Left kidney (tissue), 2 donors: Measurements from ENCODE around the gene HIPK3. TPM values are rescaled to one million over a fixed set of nuclear protein-coding genes. Genes with fewer than 3 reads are reported as not detected.
"Not testable (repeated sequence)": the region's sequence is repeated elsewhere in the genome, so short reads cannot be mapped to it uniquely, and the experiment has no call there.

ENCODE experiments used
- DNase-seq: peaks from one replicate; pipeline ENCODE4 v3.0.0-alpha.2; 2013
- polyA plus RNA-seq: library from polyadenylated mRNA; unstranded; fragments of 120-200 nt; gene quantifications from one replicate; pipeline ENCODE4 v1.2.1, GENCODE V29; 2013; ENCODE audit not compliant: insufficient read length

Gene HIPK3
- polyA plus RNA-seq, 1 donor: 53.6 TPM

DNA sequence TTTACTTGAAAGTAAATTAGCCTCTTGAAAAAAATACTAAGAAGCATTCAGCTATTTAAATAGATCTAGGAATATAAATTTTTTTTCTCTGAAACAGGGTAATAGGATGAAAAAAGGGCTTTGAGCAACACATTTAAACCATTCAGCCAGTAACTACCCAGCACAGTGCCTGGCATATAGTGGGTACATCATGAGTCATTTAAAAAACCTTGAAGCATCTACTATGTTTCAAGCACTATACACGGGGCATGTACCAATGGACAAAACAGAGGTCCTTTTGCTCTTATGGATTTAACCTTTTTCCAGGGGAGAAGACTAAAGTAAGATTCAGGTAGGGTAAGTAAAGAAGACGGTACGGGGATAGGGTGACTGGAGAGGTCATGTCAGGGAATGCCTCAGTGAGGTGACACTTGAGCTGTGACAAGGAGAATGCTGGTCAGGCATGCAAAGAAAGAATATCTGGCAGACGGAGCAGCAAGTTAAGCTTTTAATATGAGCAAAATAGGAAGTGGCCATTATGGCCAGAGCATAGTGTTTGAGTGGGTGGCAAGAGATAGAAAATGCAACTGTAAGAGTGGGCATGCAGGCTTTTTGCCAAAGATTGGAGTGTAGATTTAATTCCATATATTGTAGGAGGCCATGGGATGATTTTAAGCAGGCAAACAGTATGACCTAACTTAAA lies 101.1 kb downstream of the HIPK3 start:
- no peak for DNase-seq

DNA sequence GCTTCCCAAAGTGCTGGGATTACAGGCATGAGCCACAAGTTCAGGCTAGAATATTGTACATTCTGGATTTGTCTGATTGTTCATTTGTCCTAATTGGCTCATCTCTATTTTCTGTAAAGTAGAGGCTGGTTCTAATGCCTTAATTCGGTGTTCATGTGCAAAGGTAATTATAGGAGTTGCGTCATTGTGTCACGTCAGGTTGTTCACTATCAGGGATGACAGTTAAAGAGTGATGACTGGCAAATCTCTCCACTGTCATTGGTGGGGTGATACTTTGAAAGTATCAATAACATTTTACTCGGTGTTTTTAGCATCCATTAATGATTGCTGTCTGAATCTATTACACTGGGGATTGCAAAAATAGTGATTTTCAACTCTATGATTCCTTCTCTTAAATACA lies 103.5 kb downstream of the HIPK3 start:
- no peak for DNase-seq

DNA sequence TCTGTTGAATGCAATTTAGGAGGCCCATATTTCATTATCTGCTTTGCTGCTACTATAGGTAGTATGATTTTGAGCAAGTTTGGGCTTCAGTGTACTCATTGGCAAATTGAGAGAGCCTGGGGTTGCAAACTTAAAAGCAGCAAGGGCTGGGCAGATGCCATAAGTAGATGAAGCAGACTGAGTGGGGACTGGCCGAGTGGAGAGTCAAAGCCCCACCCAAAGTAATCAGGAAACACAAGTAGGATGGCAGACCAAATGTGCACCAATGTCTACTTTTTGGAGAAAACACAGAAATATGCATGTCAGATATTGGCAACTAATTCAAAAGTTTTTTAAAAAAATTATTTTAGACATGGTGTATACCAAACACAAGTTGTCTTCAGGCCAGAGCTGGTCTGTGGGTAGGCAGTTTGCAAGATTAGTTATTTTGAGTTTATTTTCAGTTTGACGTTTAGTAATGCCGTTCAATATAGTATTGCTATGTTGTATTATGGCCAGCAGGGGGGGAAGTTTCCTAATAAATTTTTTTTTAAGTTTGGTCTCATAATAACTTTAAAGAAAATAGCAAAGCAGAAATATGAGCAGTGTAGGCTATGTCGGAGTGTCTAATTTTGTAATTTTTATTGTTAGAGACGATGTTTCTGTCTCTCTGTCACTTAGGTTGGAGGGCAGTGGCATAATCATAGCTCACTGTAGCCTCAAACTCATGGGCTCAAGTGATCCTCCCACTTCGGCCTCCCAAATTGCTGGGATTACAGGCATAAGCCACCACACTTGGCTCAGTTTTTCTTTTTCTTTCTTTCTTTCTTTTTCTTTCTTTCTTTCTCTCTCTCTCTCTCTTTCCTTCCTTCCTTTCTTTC lies 105.1 kb downstream of the HIPK3 start:
- peak; percentile 53 for DNase-seq

DNA sequence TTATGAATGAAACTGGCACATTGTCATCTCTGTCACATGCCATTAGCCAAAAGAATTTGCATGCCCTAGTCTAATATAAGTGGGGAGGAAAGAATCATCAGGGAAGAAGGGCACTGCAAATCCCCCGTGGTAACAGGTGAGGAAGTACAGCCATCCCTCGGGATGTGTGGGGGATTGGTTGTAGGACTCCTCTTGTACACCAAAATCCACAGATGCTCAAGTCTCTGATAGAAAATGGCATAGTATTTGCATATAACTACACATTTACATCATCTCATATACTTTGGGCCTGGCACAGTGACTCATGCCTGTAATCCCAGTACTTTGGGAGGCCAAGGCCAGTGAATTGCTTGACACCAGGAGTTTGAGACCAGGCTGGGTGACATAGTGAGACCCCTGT lies 109.7 kb downstream of the HIPK3 start:
- DNase-seq: no peak

DNA sequence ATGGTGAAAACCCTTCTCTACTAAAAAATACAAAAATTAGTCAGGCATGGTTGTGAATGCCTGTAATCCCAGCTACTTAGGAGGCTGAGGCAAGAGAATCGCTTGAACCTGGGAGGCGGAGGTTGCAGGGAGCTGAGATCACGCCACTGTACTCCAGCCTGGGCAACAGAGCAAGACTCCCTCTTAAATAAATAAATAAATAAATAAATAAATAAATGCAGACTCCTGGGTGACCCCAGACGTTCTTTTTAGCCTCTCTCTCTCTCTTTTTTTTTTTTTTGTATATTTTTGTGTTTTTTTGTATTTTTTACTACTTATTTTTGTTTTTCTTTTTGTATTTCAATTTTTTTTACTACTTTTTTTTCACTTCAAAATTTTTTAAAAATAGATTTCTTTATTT lies 111.3 kb downstream of the HIPK3 start:
- not testable (repeated sequence) for DNase-seq

DNA sequence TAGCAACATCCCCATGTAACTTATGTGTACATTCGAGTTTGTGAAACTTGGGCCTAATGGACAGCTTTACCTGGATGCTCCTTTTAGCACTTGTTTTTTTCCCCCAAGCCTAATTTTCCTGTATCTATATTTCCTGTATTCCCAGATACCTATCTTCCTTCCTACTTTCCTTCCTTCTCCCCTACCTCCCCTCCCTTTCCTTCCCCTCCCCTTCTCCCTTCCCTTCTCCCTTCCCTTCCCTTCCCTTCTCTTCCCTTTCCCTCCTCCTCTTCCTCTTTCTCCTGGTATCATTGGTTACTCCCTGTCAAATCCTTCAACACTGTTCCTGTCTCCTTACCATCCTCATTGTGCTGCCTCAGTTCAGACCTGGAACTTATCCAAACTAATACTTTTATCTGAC lies 111.8 kb downstream of the HIPK3 start:
- DNase-seq: no peak

DNA sequence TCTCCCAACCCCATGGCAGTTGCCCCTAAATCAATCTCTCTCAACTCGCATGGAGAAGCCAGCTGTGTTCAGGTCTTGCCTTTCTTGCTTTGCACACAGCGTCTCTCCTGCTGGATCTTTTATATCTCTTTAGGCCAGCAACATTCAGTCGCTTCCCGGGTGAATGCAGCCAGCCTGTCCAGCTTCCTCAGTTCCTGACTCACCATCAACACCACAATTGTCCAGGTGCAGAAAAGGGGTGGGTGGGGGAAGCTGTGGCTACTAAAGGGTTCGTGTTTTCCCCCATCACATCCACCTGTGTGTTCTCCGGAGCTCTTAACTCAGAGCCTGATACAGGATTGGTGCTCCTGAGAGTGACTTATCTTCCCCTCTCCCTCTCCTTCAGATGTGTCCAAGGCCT lies 116.5 kb downstream of the HIPK3 start:
- DNase-seq: no peak

DNA sequence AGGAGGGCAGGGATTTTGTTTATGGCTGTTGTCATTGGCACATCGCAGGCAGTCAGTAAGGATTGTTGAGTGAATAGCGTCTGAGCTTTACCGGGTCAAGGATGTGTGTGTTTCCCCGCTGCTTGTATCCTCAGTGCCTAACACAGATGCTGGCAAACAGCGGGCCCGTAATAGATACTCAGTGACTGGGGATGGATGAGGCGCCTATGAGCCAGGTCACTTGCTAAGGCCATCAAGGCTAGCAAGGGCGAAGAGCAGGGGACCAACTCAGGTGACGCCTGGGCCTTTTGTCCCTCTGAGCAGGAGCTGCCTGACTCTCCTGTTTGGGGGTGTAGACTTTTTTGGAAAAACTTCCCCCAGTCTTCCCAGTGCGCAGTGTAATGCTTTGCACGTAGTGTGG lies 118.1 kb downstream of the HIPK3 start:
- no peak for DNase-seq

DNA sequence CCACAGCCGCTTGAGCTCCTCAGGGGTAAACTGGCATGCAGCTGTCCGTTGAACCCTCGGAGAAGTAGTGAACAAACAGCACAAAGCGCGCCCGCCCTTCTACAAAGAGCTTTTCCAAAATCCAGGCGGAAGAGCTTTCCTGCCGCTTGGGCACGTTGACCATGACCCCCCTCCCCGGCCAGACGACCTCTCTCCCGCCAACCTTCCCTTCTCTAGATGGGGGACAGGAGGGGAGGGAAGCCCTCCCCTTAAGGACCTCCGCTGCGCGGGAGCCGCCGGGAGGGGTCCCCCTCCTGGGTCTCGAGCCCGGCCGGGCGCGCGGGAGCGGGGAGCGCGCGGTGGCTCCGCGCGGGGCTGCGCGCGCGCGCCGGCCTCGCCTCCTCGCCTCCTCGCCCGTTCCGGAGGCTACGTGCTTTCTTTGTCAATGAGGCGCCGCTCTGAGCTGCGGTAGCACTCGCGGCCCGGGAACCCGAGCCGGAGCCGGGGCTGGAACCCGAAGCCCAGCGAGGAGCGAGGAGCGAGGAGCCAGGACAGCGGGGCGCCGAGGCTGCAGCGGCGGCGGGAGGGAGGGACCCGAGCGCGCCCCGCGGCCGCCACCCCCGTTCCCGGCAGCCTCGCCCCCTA lies 118.6 kb downstream of the HIPK3 start, which contains the start of gene KIAA1549L:
Gene KIAA1549L, plus strand, starts transcription at position 421 of the 624 bp plus-strand sequence.
- peak; percentile 30 for DNase-seq

DNA sequence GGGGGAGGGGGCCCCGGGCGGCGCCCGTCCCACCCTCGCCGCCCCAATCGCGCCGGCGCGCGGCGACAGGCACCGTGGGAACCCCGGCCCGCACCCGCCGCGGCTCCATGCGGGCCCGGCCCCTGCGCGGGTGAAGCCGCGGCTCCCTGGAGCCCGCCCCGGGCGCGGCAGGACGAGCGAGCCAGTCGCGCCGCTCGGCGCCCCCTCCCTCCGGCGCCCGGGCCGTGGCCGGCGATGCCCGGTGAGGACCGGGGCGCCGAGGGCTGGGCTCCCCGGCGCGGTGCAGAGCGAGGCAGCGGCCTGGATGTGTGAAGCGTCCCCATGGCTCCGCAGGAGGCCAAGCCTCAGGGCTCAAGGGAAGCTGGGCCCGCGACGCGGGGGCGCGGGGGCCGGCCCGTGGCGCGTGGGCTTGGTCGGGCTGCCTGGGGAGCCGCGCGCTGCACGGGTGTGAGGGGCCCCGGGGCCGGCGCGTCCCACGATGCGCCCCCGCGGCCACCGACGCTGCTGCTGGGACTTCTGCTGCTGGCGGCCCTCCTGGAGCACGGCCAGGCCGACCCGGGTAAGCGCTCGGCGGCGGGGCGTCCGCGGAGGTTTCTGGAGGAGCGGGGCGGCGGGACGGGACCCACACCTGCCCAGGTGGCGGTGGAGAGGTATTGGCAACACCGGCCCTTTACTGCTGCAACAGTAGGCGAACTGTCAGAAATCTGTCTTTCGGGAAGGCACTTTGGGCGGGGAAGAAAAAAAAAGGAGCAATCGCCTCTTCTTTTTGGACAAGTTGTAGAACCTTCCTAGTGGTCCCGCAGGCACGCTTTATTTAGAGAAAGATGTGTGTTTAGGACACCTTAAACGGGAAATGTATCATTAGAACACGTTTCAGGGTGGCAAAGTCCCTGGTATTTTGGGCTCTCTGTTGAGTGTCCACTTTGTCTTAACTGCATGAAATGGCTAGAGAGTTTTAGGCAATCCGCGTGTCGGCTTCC lies 119.4 kb downstream of the HIPK3 start:
- peak; percentile 13 for DNase-seq

DNA sequence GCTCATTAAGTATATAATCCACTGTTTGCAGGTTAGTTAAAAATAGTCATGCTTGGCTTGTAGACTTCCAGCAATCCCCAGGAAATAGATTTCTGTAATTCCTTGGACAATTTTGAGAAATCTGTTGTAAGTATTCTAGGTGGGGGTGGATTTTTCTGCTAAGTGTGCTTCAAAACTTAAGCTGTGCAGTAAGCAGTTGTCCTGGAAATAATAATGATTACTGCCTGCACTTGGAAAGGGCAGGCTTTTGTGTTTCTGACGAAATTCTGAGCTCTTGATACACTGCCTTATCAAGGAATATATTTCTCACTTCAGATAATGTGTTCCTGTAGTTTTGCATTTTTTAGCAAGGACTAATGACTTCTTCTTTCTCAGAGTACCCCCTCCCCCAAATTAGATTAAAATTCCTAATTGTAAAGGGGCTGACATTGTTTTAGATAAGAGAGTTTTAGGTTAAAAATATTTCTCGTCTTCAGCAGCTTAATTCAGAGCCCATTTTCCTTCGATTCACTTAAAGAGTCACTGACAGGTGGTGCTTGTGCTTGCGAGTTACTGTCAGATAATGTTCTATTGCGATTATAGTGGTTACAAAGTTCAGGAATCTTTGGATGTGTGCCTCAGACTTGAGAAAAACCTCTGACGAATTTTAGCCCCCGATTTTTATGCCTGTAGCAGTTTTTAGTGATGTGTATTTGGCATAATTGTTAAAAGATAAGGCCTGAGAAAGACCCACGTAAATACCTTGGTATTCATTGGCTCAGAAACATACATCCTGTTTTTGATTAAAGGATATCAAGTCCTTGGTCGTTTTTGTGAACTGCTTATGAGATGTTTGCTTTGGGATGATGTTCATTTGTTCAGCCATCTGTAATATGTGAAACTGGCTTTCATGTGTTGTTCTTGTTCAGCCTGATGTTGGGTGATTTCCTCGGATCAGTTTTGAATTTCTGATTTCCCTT lies 120.5 kb downstream of the HIPK3 start:
- DNase-seq: no peak

DNA sequence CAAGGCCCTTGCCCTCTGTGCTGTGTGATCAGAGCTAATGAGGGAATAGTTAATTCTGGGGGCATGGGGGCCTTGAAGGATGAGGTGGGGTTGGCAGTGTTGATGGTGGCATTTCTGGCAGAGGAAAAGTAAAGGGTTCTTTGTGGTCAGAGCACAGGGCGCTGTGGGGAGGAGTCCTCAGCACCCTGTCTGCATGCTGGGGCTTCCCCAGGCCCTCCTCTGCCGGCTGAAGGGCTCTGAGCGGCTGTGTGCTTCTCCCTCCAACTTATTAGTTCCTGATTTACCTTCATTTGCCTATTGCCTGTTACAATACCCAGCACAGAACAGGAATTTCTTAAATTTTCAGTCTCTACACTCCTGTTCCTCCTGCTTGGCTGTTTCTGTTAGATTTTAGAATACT lies 122.8 kb downstream of the HIPK3 start:
- DNase-seq: no peak

DNA sequence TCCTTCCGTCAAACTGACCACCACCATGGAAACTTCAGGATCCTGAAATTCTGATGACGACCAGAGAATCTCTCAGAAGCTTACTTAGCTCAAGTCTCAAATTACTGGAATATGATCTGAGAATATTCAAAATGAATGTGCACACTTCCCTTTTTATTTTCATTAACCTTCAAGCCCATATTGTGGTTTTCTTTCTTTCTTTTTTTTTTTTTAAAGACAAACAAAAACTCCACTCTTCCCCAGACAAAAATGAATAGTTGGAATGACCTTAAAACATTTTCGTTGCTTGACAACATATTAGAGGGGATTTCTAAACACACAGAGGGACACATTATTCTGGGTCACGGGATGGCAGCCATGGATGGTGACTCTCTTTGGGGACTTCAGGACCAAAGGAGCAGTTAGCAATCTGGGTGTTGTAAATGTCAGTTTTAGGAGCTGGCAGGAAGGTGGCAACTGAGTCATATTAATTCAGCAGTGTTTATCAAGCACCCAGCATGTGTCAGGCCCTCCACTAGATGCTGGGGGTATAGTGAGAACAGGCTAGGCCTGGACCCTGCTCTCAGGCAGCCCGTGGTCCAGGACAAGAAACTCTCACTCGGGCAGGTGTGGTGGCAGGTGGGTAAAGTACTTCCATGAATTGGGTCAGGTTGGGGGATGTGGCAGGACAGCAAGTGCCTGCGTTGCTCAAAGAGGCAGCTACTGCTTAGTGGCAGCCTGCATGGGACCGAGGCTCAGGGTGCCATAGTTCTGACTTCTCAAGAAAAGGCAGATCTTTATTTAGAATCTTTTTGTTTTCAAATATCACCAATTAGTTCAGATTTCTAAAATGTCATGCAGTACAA lies 126.1 kb downstream of the HIPK3 start:
- no peak for DNase-seq

DNA sequence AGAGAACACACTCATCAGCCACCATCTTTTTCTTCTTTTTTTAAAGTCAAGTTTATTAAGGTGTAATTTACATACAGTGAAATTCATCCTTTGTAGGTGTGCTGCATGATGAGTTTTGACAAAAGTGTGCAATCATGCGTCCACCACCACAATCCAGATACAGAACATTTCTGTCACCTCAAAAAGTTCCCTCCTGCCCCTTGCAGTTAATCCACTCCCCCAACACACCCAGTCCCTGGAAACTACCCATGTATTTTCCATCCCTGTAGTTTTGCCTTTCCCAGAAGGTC lies 126.7 kb downstream of the HIPK3 start:
- DNase-seq: no peak

DNA sequence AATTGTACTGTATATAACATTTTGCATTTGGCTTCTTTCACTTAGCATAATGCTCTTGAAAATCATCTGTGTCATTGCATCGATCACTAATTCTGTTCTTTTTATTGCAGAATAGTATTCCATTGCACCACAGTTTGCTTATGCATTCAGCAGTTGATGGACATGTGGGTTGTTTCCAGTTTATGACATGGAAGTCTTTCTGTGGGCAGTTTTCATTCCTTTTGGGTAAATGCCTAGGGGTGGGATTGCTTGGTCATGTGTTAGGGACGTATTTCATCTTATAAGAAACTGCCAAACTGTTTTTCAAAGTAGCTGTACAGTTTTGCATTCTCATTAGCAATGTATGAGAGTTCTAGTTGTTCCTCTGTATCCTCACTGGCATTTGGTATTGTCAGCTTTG lies 127.0 kb downstream of the HIPK3 start:
- no peak for DNase-seq

DNA sequence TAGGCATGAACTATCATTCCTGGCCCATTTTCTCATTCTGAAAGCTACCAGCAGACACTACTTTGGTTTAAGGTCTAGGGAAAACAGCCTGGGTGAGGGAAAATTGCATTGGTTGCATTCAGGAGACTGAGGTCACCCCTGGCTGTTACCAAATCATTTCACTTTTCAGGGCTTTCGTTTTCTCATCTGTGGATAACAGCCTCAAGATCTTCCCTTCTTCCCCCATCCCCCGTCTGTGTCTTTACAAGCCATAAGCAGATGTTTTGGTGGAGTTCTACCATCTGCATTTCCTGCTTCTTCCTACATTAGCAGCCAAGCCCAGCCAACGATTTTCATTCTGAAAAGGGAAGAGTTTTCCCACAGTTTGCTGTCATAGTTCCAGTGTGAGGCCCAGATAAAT lies 130.4 kb downstream of the HIPK3 start:
- no peak for DNase-seq

DNA sequence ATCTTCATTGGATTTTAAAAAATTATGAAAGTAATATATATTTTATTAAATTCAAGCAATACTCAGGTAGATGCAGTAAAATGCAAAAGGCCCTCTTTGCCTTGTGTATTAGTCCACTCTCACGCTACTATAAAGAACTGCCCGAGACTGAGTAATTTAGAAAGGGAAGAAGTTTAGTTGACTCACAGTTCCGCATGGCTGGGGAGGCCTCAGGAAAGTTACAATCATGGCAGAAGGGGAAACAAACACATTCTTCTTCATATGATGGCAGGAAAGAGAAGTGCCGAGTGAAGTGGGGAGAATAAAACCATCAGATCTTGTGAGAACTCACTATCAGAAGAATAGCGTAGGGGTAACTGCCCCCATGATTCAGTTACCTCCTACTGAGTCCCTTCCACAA lies 130.8 kb downstream of the HIPK3 start:
- no peak for DNase-seq

DNA sequence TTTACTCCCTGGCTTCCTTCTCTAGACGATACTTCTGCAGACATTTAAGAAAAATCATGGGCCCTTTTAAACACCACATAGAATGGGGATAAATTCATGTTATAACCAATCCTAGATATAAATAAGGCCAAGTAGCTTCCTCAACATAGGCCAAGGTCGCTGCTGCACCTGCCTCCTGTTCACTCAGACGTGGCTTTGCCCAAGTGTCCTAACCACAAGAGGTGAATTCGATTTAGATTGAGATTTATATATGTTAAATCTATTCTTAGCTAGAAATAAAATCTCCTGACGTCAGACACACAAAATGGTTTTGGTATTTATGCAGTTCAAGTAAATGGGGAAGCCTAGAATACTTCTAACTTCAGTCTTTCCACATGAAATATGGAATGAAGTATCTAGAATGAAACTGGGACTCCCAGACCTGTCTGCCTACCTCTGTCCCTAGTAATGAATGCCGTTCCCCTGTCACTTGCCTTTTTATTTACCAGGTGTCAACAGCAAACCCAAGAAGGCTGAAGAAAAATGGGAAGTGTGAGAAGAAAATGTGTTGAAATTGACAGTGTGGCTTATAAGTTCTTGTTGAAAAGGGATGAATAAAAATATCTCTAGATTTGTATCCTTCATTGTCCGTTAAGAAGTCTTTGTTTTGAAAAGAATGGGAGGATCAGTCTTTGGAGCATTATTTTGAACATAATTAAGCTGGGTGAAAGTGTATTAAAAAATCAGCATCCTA lies 131.8 kb downstream of the HIPK3 start:
- DNase-seq: no peak

DNA sequence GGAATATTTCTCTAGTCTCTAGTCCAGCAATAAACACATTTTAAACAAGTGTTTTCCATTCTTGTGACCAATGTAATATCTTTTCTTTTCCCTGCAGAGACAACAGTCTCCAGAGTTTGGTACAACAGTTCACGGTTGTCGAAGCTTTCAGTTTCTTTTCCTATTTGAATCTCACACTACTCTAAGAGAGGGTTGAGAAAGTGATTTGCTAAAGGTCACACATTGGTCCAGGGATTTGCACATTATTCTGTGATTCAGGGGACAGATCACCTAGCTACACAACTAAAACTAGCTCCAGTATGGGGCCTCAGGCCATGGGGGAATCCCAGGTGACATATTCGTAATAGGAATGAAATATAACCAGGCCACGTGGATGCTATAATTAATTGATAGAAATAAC lies 132.5 kb downstream of the HIPK3 start:
- DNase-seq: no peak
